Cardiac muscle cell (in vitro differentiated cells and primary cell): ENCODE data around the gene ADSS1. TPM values are rescaled to one million over a fixed set of nuclear protein-coding genes. Genes with fewer than 3 reads are reported as not detected.

Experiments
- DNase-seq, 2 donors: peaks; one replicate each; pipeline versions ENCODE4 v3.0.0 to v3.0.0-alpha.2; 2010 to 2017; ENCODE audit warnings: low read depth in 1 of 2, low spot score in 1 of 2
- H3K27ac ChIP-seq: fragments of 200-600 bp; sonication (generic); 2 replicates; pipeline ENCODE4 v1.5.1; 2016
- H3K27me3 ChIP-seq: fragments of 200-600 bp; sonication (generic); 2 replicates; pipeline ENCODE4 v1.6.0; 2016; ENCODE audit warnings: control low read depth
- H3K36me3 ChIP-seq: fragments of 200-600 bp; sonication (generic); 2 replicates; pipeline ENCODE4 v1.5.1; 2016; ENCODE audit warnings: control low read depth
- H3K4me1 ChIP-seq: fragments of 200-600 bp; sonication (generic); 2 replicates; pipeline ENCODE4 v1.8.1; 2017; ENCODE audit warnings: low read depth, mild to moderate bottlenecking, mixed run types
- H3K4me3 ChIP-seq: fragments of 200-600 bp; sonication (generic); 2 replicates; pipeline ENCODE4 v1.5.1; 2016; ENCODE audit warnings: mild to moderate bottlenecking
- H3K9me3 ChIP-seq: fragments of 200-600 bp; sonication (generic); 2 replicates; pipeline ENCODE4 v1.5.1; 2017; ENCODE audit warnings: low read depth, mild to moderate bottlenecking, control low read depth
- polyA plus RNA-seq: library from polyadenylated mRNA; unstranded; fragments of >200 nt; fragmentation: Nextera tagmentation; extraction: Ambion mirVana; gene quantifications from 2 replicates; pipeline ENCODE4 v1.2.1, GENCODE V29; 2016
- total RNA-seq: library from RNA; depleted of rRNA; stranded (reverse); fragments of >200 nt; gene quantifications from 2 replicates; pipeline ENCODE4 v1.2.3, GENCODE V29; 2016
- TF ChIP-seq, protein P1 (sequence below): IDR thresholded peaks from 2 replicates; pipeline ENCODE4 v1.5.1; 2012; ENCODE audit warnings: low read depth, mild to moderate bottlenecking, low read length

ADSS1 gene
- total and polyA plus RNA-seq, 2 experiments from 2014 or later = 53.4 to 63.8 TPM

GRCh38 chr14:104792945-104793702 lies 69.1 kb downstream of the ADSS1 start:
- Histone ChIP-seq H3K27me3 (no peaks in the 10 kb centered on the region), H3K4me3 (no peak overlapping the region), H3K9me3 (no peaks in the 10 kb centered on the region), H3K4me1 (peaks cover 29% of the 10 kb centered on the region), H3K27ac (no peak overlapping the region), H3K36me3 (peaks cover 6% of the 10 kb centered on the region)
- TF ChIP-seq, protein P1, sequence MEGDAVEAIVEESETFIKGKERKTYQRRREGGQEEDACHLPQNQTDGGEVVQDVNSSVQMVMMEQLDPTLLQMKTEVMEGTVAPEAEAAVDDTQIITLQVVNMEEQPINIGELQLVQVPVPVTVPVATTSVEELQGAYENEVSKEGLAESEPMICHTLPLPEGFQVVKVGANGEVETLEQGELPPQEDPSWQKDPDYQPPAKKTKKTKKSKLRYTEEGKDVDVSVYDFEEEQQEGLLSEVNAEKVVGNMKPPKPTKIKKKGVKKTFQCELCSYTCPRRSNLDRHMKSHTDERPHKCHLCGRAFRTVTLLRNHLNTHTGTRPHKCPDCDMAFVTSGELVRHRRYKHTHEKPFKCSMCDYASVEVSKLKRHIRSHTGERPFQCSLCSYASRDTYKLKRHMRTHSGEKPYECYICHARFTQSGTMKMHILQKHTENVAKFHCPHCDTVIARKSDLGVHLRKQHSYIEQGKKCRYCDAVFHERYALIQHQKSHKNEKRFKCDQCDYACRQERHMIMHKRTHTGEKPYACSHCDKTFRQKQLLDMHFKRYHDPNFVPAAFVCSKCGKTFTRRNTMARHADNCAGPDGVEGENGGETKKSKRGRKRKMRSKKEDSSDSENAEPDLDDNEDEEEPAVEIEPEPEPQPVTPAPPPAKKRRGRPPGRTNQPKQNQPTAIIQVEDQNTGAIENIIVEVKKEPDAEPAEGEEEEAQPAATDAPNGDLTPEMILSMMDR = no peak
- DNase-seq = no peak

DNA sequence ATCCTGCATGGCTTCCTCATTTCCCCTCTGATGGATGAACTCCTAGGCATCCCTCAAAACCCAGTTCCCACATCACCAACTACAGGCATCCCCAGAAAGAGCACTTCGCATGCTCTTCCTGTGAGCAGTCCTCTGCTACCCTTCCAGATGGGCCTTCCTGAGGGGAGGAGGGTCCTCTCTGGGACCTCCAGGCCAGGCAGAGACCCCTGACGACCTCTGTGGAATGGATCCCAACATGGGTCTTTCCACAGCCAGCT lies 69.6 kb downstream of the ADSS1 start:
- no peak for DNase-seq

DNA sequence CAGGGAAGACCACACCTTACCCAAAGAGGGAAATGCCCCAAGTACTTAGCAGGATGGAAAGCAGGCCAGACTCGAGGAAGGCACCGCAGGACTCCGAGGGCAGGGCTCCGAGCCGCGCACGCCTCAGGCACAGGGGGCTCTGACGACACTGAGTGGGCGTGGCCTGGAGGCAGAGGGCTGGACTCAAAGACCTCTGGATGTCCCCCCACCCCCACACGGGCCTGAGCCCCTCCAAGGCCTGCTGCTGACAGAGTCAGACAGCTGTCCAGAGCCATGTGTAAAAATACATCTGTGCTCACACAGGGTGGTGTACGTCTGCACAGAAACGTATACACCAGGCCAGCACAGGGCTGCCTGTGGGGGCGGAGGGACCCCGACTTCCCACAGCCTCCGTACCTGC lies 70.1 kb downstream of the ADSS1 start:
- Histone ChIP-seq H3K27me3 (no peaks in the 10 kb centered on the region), H3K27ac (peak overlapping the region; percentile 75), H3K4me1 (peaks cover 29% of the 10 kb centered on the region), H3K9me3 (no peaks in the 10 kb centered on the region), H3K36me3 (peaks cover 6% of the 10 kb centered on the region), H3K4me3 (peak overlapping the region; percentile 96)
- TF ChIP-seq, protein P1 = no peak
- DNase-seq = peak; percentile 71 to 82

More for the DNA sequence above, 69.6 kb downstream of the ADSS1 start:
- H3K27ac ChIP-seq = no peak overlapping the region
- peaks cover 6% of the 10 kb centered on the region for H3K36me3 ChIP-seq
- TF ChIP-seq, protein P1 = no peak
- no peak overlapping the region for H3K4me3 ChIP-seq
- peaks cover 29% of the 10 kb centered on the region for H3K4me1 ChIP-seq
- no peaks in the 10 kb centered on the region for H3K9me3 ChIP-seq
- no peaks in the 10 kb centered on the region for H3K27me3 ChIP-seq

- Histone ChIP-seq H3K9me3 (no peaks in the 10 kb centered on the region), H3K36me3 (peaks cover 6% of the 10 kb centered on the region), H3K27me3 (no peaks in the 10 kb centered on the region), H3K4me1 (peaks cover 29% of the 10 kb centered on the region), H3K4me3 (peak overlapping the region; percentile 96), H3K27ac (peak overlapping the region; percentile 75)
- TF ChIP-seq, protein P1 = peak; percentile 3
- DNase-seq = peak; percentile 32 to 56
Measured at GRCh38 chr14:104794631-104794992, 70.6 kb downstream of the ADSS1 start.

DNA sequence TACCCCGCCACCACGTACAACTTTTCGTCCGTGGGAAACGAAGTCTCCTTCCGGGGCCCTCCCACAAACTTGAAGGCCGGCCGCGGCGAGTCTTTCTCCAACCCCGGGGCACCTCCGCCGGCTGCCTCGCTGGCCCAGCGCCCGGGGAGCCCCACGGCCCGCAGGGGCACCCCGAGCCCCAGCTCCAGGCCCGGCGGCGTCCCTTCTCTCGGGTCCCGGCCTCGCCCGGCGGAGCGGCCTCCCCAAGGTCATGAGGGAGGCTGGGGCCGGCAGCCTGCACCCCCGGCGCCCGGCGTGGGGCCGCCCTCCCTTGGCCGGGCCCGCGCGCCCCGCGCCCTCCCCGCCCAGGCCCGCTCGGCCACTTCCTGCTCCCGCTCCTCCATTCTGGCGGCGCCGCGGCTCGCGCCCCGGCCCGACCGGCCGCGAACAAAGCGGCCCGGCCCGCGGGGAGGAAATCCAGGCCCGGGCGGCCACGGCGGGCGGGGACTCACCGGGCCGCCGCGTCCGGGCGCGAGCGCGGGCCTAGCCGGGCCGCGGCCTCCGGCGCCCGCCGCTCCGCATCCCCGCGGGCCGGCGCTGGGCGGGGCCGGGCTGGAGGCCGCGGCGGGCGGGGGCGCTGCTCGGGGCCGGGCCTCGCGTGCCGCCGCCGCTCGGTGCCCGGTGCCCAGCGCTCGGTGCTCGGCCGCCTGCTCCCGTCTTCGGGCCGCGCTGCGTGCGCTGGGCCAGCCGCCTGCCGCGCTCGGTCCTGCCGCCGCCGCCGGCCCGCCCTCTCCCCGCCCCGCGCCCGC lies 71.2 kb downstream of the ADSS1 start, which contains the start of gene AKT1:
TSS of gene AKT1 (minus strand) at position 756 of the 788 bp plus-strand sequence. CDS start 3,105 bp downstream, outside the sequence.
- H3K4me1 ChIP-seq = peaks cover 33% of the 10 kb centered on the region
- peak in 1 of 2 donors; percentile 21 for DNase-seq

More for the DNA sequence above, 71.2 kb downstream of the ADSS1 start, which contains the start of gene AKT1:
- no peaks in the 10 kb centered on the region for H3K27me3 ChIP-seq
- peak within 1 kb of the TSS; percentile 96 for H3K4me3 ChIP-seq
- TF ChIP-seq, protein P1 = no peak
- peaks cover 6% of the 10 kb centered on the region for H3K36me3 ChIP-seq
- H3K9me3 ChIP-seq = no peaks in the 10 kb centered on the region
- peak within 1 kb of the TSS; percentile 75 for H3K27ac ChIP-seq
